Heart left ventricle (tissue), 16 donors: ENCODE results near the gene HSD3B7. TPM values are rescaled to one million over a fixed set of nuclear protein-coding genes. Genes with fewer than 3 reads are reported as not detected.
A peak's percentile ranks its signal among the peaks of the same experiment; 100 is the strongest.

Experiments
- ATAC-seq, 4 donors: fragments of 200-7000 bp; cut with Tn5 transposase; one replicate each; pipeline ENCODE4 v1.9.1; 2020 to 2022; ENCODE audit warnings: moderate library complexity in 4 of 4, mild to moderate bottlenecking in 3 of 4, moderate number of reproducible peaks in 1 of 4
- DNase-seq, 5 donors: peaks; one replicate each; pipeline ENCODE4 v3.0.0-alpha.2; 2020
- H3K27ac ChIP-seq, 12 donors: fragments of 200-600 bp; sonication (generic) in 4 of 12; one replicate each; pipeline versions ENCODE4 v1.5.0 to v1.8.0; 2016 to 2022; ENCODE audit warnings: mild to moderate bottlenecking in 2 of 12
- H3K27me3 ChIP-seq, 9 donors: fragments of 200-600 bp; sonication (generic) in 2 of 9; one replicate each; pipeline versions ENCODE4 v1.5.1 to v1.8.0; 2016 to 2022; ENCODE audit warnings: mild to moderate bottlenecking in 3 of 9
- H3K36me3 ChIP-seq, 9 donors: fragments of 200-600 bp; sonication (generic) in 2 of 9; one replicate each; pipeline versions ENCODE4 v1.5.0 to v1.8.0; 2018 to 2022; ENCODE audit warnings: mild to moderate bottlenecking in 2 of 9
- H3K4me1 ChIP-seq, 12 donors: fragments of 200-600 bp; sonication (generic) in 4 of 12; one replicate each; pipeline versions ENCODE4 v1.5.0 to v1.8.0; 2016 to 2022; ENCODE audit warnings: mild to moderate bottlenecking in 3 of 12
- H3K4me3 ChIP-seq, 12 donors: fragments of 200-600 bp; sonication (generic) in 4 of 12; one replicate each; pipeline versions ENCODE4 v1.5.0 to v1.8.0; 2017 to 2022; ENCODE audit warnings: mild to moderate bottlenecking in 9 of 12, moderate library complexity in 4 of 12
- H3K9me3 ChIP-seq, 12 donors: fragments of 200-600 bp; sonication (generic) in 4 of 12; one replicate each; pipeline versions ENCODE4 v1.5.0 to v1.8.0; 2016 to 2022; ENCODE audit warnings: mild to moderate bottlenecking in 1 of 12
- CTCF ChIP-seq, 12 donors: fragments of 200-600 bp; sonication (generic) in 4 of 12; IDR thresholded peaks; one replicate each; pipeline versions ENCODE4 v1.5.0 to v1.8.0; 2018 to 2022; ENCODE audit warnings: antibody characterized with exemption in 12 of 12, mild to moderate bottlenecking in 5 of 12
- POLR2A ChIP-seq, 2 donors: fragments of 450-650 bp; IDR thresholded peaks; one replicate each; pipeline ENCODE4 v1.6.1; 2017; ENCODE audit warnings: antibody characterized with exemption in 2 of 2, mild to moderate bottlenecking in 2 of 2, moderate library complexity in 2 of 2
- WGBS, 4 donors: extraction: QIAGEN DNeasy Blood & Tissue Kit in 2 of 4; methylation state at CpG; one replicate each; pipeline versions ENCODE4 v1.1.5 to v1.1.7; 2013 to 2018; 5-methylcytosine and 5-hydroxymethylcytosine counted together
- intact Hi-C, 10 donors: fragments of 100-400 bp; cut with DNase I; formaldehyde crosslinking; loops; one replicate each; pipeline versions ENCODE4 v1.11.1 to v1.14.2; 2022
- polyA plus RNA-seq, 2 donors: library from polyadenylated mRNA; stranded (reverse); fragments of 200-250 nt; gene quantifications; one replicate each; pipeline ENCODE4 v1.2.3, GENCODE V29; 2013
- total RNA-seq, 9 donors: library from RNA; depleted of rRNA in 2 of 9; stranded (reverse); fragments of >200 nt in 2 of 9; fragmentation: NEBNext Ultra II Directional in 3 of 9; extraction: Animal tissue kit (Norgen Biotek cat#: 25700) in 3 of 9; gene quantifications; one replicate each; pipeline versions ENCODE4 v1.1.0 to v1.2.4, GENCODE V29; 2016 to 2023
- donor health status: ischemic (EF 13 %, LVEDD 7.1; RV severe dilation, severe dysfunction).
- donor health status: healthy with polysubstance abuse.
- donor health status: DM: no; HTN: yes; CAD: no.
- donor health status: DM: no; HTN: no; CAD: no.
- donor health status: ischemic (EF 25% LVEDD 6.9; RV normal size, moderate dysfunction).
- donor health status: ischemic (EF 25% LVEDD 5.7; RV mildly dilated, moderate dysfunction).
- donor health status: healthy.
- donor health status: DM: yes; HTN: yes; CAD: no.
- donor health status: ischemic (EF 35%, LVEDD 5.7; RV mildly dilated, moderate dysfunction).
- donor health status: nonischemic (EF 11% LVEDD 7.7; RV severe dilation, severe dysfunction).
- donor health status: DM: yes; HTN: yes; CAD: no.
- donor health status: PGD.
- donor health status: ischemic (EF 29% LVEDD 5.4; RV normal size, mild dysfunction).
- donor health status: nonischemic (EF 23%, LVEDD 6.1; RV moderate dilation, normal function).

HSD3B7 gene
- total and polyA plus RNA-seq, 11 donors: 3.8 to 27.2 (median 7.1) TPM

GRCh38 chr16:30972872-30973271 lies 12.1 kb upstream of the HSD3B7 start:
- intact Hi-C loops: loop anchor here in 1 of 10 donors (10.0 kb wide), 2 partner anchors 102 to 182 kb away; partner anchors contain the start of genes PRSS36, ZNF646 and ZNF668
- H3K4me1 ChIP-seq: no peaks in the 10 kb centered on the region
- H3K4me3 ChIP-seq: no peak overlapping the region
- WGBS, 4 donors: 78 to 88% (median 84%) methylated on average over 7 of the region's 7 CpGs
- H3K36me3 ChIP-seq: peaks cover 0 to 100% (median 99%) of the 10 kb centered on the region in 9 donors
- H3K9me3 ChIP-seq: no peaks in the 10 kb centered on the region
- no peak overlapping the region for H3K27ac ChIP-seq
- TF ChIP-seq CTCF (IDR thresholded peaks at IDR 0.05): no peak
- no peak for TF ChIP-seq POLR2A (IDR thresholded peaks at IDR 0.05)
- H3K27me3 ChIP-seq: no peaks in the 10 kb centered on the region
- no peak for DNase-seq
- no peak for ATAC-seq

GRCh38 chr16:30974348-30974747 lies 10.7 kb upstream of the HSD3B7 start:
- WGBS, 4 donors: 83 to 96% (median 92%) methylated on average over 6 of the region's 6 CpGs
- intact Hi-C loops: loop anchor here in 1 of 10 donors (10.0 kb wide), 2 partner anchors 100 to 180 kb away; partner anchors contain the start of genes PRSS36, ZNF646 and ZNF668
- H3K4me3 ChIP-seq: no peak overlapping the region
- DNase-seq (no peak), ATAC-seq (no peak)
- H3K9me3 ChIP-seq: no peaks in the 10 kb centered on the region
- TF ChIP-seq POLR2A (IDR thresholded peaks at IDR 0.05) (no peak), CTCF (IDR thresholded peaks at IDR 0.05) (no peak)
- no peak overlapping the region for H3K27ac ChIP-seq
- H3K4me1 ChIP-seq: no peaks in the 10 kb centered on the region
- H3K27me3 ChIP-seq: no peaks in the 10 kb centered on the region
- peaks cover 0 to 100% (median 93%) of the 10 kb centered on the region in 9 donors for H3K36me3 ChIP-seq

GRCh38 chr16:30976486-30976885 lies 8.5 kb upstream of the HSD3B7 start:
- H3K4me1 ChIP-seq: no peaks in the 10 kb centered on the region
- no peaks in the 10 kb centered on the region for H3K27me3 ChIP-seq
- peaks cover 0 to 100% (median 93%) of the 10 kb centered on the region in 9 donors for H3K36me3 ChIP-seq
- ATAC-seq (no peak), DNase-seq (no peak)
- intact Hi-C loops: loop anchor here in 1 of 10 donors (10.0 kb wide), 2 partner anchors 98 to 178 kb away; partner anchors contain the start of genes PRSS36, ZNF646 and ZNF668
- no peak overlapping the region for H3K27ac ChIP-seq
- H3K9me3 ChIP-seq: no peaks in the 10 kb centered on the region
- WGBS, 4 donors: 92 to 98% (median 95%) methylated on average over 4 of the region's 4 CpGs
- no peak overlapping the region for H3K4me3 ChIP-seq
- TF ChIP-seq POLR2A (IDR thresholded peaks at IDR 0.05): no peak
- TF ChIP-seq CTCF (IDR thresholded peaks at IDR 0.05): no peak

- H3K27me3 ChIP-seq: no peaks in the 10 kb centered on the region
- H3K4me1 ChIP-seq: no peaks in the 10 kb centered on the region
- 76 to 86% (median 83%) methylated on average over 8 to 17 of the region's 17 CpGs for WGBS, 4 donors
- no peak for ATAC-seq
- no peak for DNase-seq
- H3K4me3 ChIP-seq: no peak overlapping the region
- peaks cover 0 to 100% (median 88%) of the 10 kb centered on the region in 9 donors for H3K36me3 ChIP-seq
- H3K9me3 ChIP-seq: no peaks in the 10 kb centered on the region
- peak in 5 of 12 donors; percentile 10 to 22 (median 16) for TF ChIP-seq CTCF (IDR thresholded peaks at IDR 0.05)
- TF ChIP-seq POLR2A (IDR thresholded peaks at IDR 0.05): no peak
- intact Hi-C loops: loop anchor here in 1 of 10 donors (10.0 kb wide), 2 partner anchors 97 to 177 kb away; partner anchors contain the start of genes PRSS36, ZNF646 and ZNF668
- H3K27ac ChIP-seq: no peak overlapping the region
Measured at GRCh38 chr16:30977502-30977901, 7.5 kb upstream of the HSD3B7 start.
